BE2C (cell line): ENCODE data around the gene TUT4.

Source experiments
- DNase-seq: peaks from one replicate; pipeline ENCODE4 v3.0.0-alpha.2; 2020
- H3K27me3 ChIP-seq: fragments of 250-450 bp; sonication (Bioruptor Pico); 2 replicates; pipeline ENCODE4 v1.5.1; 2020; ENCODE audit warnings: mild to moderate bottlenecking
- H3K36me3 ChIP-seq: fragments of 250-450 bp; sonication (Bioruptor Pico); 2 replicates; pipeline ENCODE4 v1.5.1; 2020; ENCODE audit warnings: mild to moderate bottlenecking
- H3K4me1 ChIP-seq: fragments of 250-450 bp; sonication (Bioruptor Pico); 2 replicates; pipeline ENCODE4 v1.5.1; 2020
- H3K4me3 ChIP-seq: 2 replicates; pipeline ENCODE4 v1.5.1; 2011; ENCODE audit warnings: low read depth, low read length
- H3K9me3 ChIP-seq: fragments of 250-450 bp; sonication (Bioruptor Pico); 2 replicates; pipeline ENCODE4 v1.5.1; 2020
- CTCF ChIP-seq: IDR thresholded peaks from 2 replicates; pipeline ENCODE4 v1.5.1; 2012; ENCODE audit warnings: mild to moderate bottlenecking, low read depth, low read length

TUT4 gene

DNA sequence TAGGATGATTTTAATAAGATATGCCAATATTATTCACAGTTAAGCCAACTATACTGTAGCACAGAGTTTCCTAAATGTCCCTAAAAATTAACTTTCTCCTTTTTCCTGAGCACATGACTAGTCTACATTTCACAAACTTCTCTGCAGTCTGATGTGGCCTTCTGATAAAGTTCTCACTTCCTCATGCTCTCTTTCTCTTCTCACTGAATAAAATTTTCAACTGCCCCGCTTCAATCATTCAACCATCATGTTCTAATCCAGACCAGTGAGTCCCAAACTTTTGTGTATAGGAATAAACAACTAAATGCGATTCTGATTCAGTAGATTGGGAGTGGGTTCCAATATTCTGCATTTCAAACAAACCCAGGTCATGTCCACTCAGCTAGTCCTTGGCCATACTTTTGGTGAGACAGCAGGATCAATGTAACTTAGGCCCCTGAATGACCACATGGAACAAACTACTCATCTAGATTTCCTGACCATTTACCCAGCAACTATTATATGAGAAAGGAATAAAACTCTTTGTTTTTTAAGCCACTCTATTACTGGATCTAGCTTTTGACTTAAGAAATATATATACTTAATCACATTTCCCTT, 20.1 kb downstream of the TUT4 start:
- H3K4me1 ChIP-seq, result no peaks in the 10 kb centered on the region
- H3K9me3 ChIP-seq, result no peaks in the 10 kb centered on the region
- no peaks in the 10 kb centered on the region for H3K36me3 ChIP-seq
- H3K27me3 ChIP-seq, result no peaks in the 10 kb centered on the region
- H3K4me3 ChIP-seq, result no peak overlapping the region
- DNase-seq, result no peak
- no peak for TF ChIP-seq CTCF

- no peaks in the 10 kb centered on the region for H3K9me3 ChIP-seq
- no peaks in the 10 kb centered on the region for H3K36me3 ChIP-seq
- H3K4me1 ChIP-seq, result no peaks in the 10 kb centered on the region
- DNase-seq, result no peak
- no peak for TF ChIP-seq CTCF
- H3K27me3 ChIP-seq, result no peaks in the 10 kb centered on the region
- no peak overlapping the region for H3K4me3 ChIP-seq
These were observed 20.6 kb downstream of the TUT4 start for GRCh38 chr1:52532247-52532646.

- Histone ChIP-seq H3K4me3 (no peak overlapping the region), H3K4me1 (no peaks in the 10 kb centered on the region), H3K27me3 (no peaks in the 10 kb centered on the region), H3K36me3 (no peaks in the 10 kb centered on the region), H3K9me3 (no peaks in the 10 kb centered on the region)
- no peak for TF ChIP-seq CTCF
- DNase-seq, result no peak
These were observed 21.5 kb downstream of the TUT4 start for GRCh38 chr1:52531249-52531872.

- H3K4me1 ChIP-seq, result no peaks in the 10 kb centered on the region
- TF ChIP-seq CTCF, result no peak
- H3K4me3 ChIP-seq, result no peak overlapping the region
- DNase-seq, result no peak
- H3K36me3 ChIP-seq, result no peaks in the 10 kb centered on the region
- no peaks in the 10 kb centered on the region for H3K9me3 ChIP-seq
- H3K27me3 ChIP-seq, result no peaks in the 10 kb centered on the region
These were observed 22.2 kb downstream of the TUT4 start for GRCh38 chr1:52530563-52531144.

- Histone ChIP-seq H3K4me1 (no peaks in the 10 kb centered on the region), H3K27me3 (no peaks in the 10 kb centered on the region), H3K4me3 (no peak overlapping the region), H3K9me3 (no peaks in the 10 kb centered on the region), H3K36me3 (no peaks in the 10 kb centered on the region)
- DNase-seq, result no peak
- TF ChIP-seq CTCF, result no peak
These were observed 29.5 kb downstream of the TUT4 start for GRCh38 chr1:52523376-52523775.

DNA sequence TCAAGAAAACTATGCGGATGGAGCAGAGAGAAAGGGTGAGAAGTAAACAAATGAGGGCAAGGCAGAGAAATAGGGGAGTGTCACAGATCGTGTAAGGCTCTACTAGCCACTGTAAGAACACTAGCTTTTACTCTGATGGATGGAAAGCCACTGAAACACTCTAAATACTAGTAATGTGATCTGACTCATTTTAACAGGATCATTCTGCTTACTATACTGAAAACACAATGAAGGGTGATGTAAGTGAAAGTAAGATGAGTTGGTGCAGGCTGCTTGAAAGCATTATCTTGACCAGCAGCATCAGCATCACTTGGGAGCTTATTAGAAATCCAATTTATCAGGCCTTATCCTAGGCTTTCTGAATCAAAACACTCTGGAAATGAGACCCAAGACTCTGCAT, 32.7 kb downstream of the TUT4 start:
- Histone ChIP-seq H3K9me3 (no peaks in the 10 kb centered on the region), H3K4me1 (no peaks in the 10 kb centered on the region), H3K36me3 (no peaks in the 10 kb centered on the region), H3K27me3 (no peaks in the 10 kb centered on the region), H3K4me3 (no peak overlapping the region)
- DNase-seq, result no peak
- no peak for TF ChIP-seq CTCF
